Testis (tissue), 2 donors: ENCODE data around the gene RUVBL2.

Experiments used
- CTCF ChIP-seq, 3 experiments: fragments of 450-650 bp in 2 of 3; fragments of 200-600 bp in 1 of 3; sonication (generic) in 1 of 3; IDR thresholded peaks; one replicate each; pipeline ENCODE4 v1.5.1; 2016 to 2019; ENCODE audit warnings: antibody characterized with exemption in 3 of 3, mild to moderate bottlenecking in 2 of 3, moderate library complexity in 1 of 3
- POLR2A ChIP-seq: fragments of 450-650 bp; IDR thresholded peaks from one replicate; pipeline ENCODE4 v1.6.1; 2017; ENCODE audit warnings: antibody characterized with exemption, mild to moderate bottlenecking, moderate library complexity

GRCh38 chr19:48988860-48989259 lies 4.8 kb upstream of the RUVBL2 start:
- TF ChIP-seq CTCF (IDR thresholded peaks at IDR 0.05) (no peak), POLR2A (no peak)
